ENCODE data around the gene CDYL2. TPM values are rescaled to one million over a fixed set of nuclear protein-coding genes. Genes with fewer than 3 reads are reported as not detected.

The CDYL2 gene
- total and polyA plus RNA-seq, 2 experiments from 2014 or later = 7.4 to 12.2 TPM

- peaks cover 8% of the 10 kb centered on the region for H3K79me2 ChIP-seq
- no peak overlapping the region for H3K4me2 ChIP-seq
- TF ChIP-seq EZH2 (IDR thresholded peaks at IDR 0.05; ENCODE audit: borderline replicate concordance) = no peak
- no peak for TF ChIP-seq CTCF (IDR thresholded peaks at IDR 0.05; ENCODE audit: poor library complexity)
- TF ChIP-seq EZH2phosphoT487 (IDR thresholded peaks at IDR 0.05; ENCODE audit: low read depth, severe bottlenecking, unreplicated experiment) = no peak
- no peaks in the 10 kb centered on the region for H3K9me3 ChIP-seq (ENCODE audit: low read depth)
- no peak overlapping the region for H2AFZ ChIP-seq
- no peak overlapping the region for H3K27ac ChIP-seq
- 84% methylated on average over 10 of the region's 10 CpGs for WGBS (ENCODE audit: low lambda C conversion rate, missing lambda C conversion rate)
- no peak overlapping the region for H3K4me3 ChIP-seq
- no peaks in the 10 kb centered on the region for H3K27me3 ChIP-seq
- H4K20me1 ChIP-seq (ENCODE audit: insufficient read depth, poor library complexity, severe bottlenecking) = no peaks in the 10 kb centered on the region
- H3K36me3 ChIP-seq (replicated peaks; ENCODE audit: insufficient read depth, low read depth) = no peaks in the 10 kb centered on the region
- peaks cover 7% of the 10 kb centered on the region for H3K4me1 ChIP-seq (ENCODE audit: insufficient read depth)
- no peaks in the 10 kb centered on the region for H3K9me2 ChIP-seq (replicated peaks; ENCODE audit: insufficient read depth)
- DNase-seq (ENCODE audit: low spot score) = no peak
These were observed 119.5 kb downstream of the CDYL2 start for GRCh38 chr16:80684906-80685305.

- no peaks in the 10 kb centered on the region for H3K9me3 ChIP-seq (ENCODE audit: low read depth)
- TF ChIP-seq EZH2phosphoT487 (IDR thresholded peaks at IDR 0.05; ENCODE audit: low read depth, severe bottlenecking, unreplicated experiment) (no peak), CTCF (IDR thresholded peaks at IDR 0.05; ENCODE audit: poor library complexity) (no peak), EZH2 (IDR thresholded peaks at IDR 0.05; ENCODE audit: borderline replicate concordance) (no peak)
- H4K20me1 ChIP-seq (ENCODE audit: insufficient read depth, poor library complexity, severe bottlenecking) = no peaks in the 10 kb centered on the region
- H3K4me2 ChIP-seq = no peak overlapping the region
- no peak overlapping the region for H3K27ac ChIP-seq
- H3K9me2 ChIP-seq (replicated peaks; ENCODE audit: insufficient read depth) = no peaks in the 10 kb centered on the region
- H3K4me3 ChIP-seq = no peak overlapping the region
- peaks cover 5% of the 10 kb centered on the region for H3K79me2 ChIP-seq
- no peaks in the 10 kb centered on the region for H3K27me3 ChIP-seq
- no peaks in the 10 kb centered on the region for H3K36me3 ChIP-seq (replicated peaks; ENCODE audit: insufficient read depth, low read depth)
- H2AFZ ChIP-seq = no peak overlapping the region
- H3K4me1 ChIP-seq (ENCODE audit: insufficient read depth) = peaks cover 7% of the 10 kb centered on the region
- no peak for DNase-seq (ENCODE audit: low spot score)
- 96% methylated on average over 15 of the region's 15 CpGs for WGBS (ENCODE audit: low lambda C conversion rate, missing lambda C conversion rate)
These were observed 120.1 kb downstream of the CDYL2 start for GRCh38 chr16:80684136-80684765.

- Histone ChIP-seq H3K9me2 (replicated peaks; ENCODE audit: insufficient read depth) (no peaks in the 10 kb centered on the region), H4K20me1 (ENCODE audit: insufficient read depth, poor library complexity, severe bottlenecking) (no peaks in the 10 kb centered on the region), H3K27ac (no peak overlapping the region), H3K9me3 (ENCODE audit: low read depth) (no peaks in the 10 kb centered on the region), H3K36me3 (replicated peaks; ENCODE audit: insufficient read depth, low read depth) (no peaks in the 10 kb centered on the region), H3K79me2 (no peaks in the 10 kb centered on the region), H2AFZ (no peak overlapping the region), H3K4me1 (ENCODE audit: insufficient read depth) (peaks cover 7% of the 10 kb centered on the region), H3K4me2 (no peak overlapping the region), H3K4me3 (no peak overlapping the region), H3K27me3 (no peaks in the 10 kb centered on the region)
- DNase-seq (ENCODE audit: low spot score) = no peak
- TF ChIP-seq EZH2 (IDR thresholded peaks at IDR 0.05; ENCODE audit: borderline replicate concordance) (no peak), EZH2phosphoT487 (IDR thresholded peaks at IDR 0.05; ENCODE audit: low read depth, severe bottlenecking, unreplicated experiment) (no peak), CTCF (IDR thresholded peaks at IDR 0.05; ENCODE audit: poor library complexity) (no peak)
- WGBS (ENCODE audit: low lambda C conversion rate, missing lambda C conversion rate) = 91% methylated on average over 3 of the region's 3 CpGs
These were observed 120.8 kb downstream of the CDYL2 start for GRCh38 chr16:80683646-80684045.

Data from hepatocyte (in vitro differentiated cells).